Body of pancreas (tissue), 4 donors: ENCODE data around the gene TPRA1. TPM values are rescaled to one million over a fixed set of nuclear protein-coding genes. Genes with fewer than 3 reads are reported as not detected.

Source experiments
- ATAC-seq: fragments of 150-250 bp; one replicate; pipeline ENCODE4 v1.9.1; 2016
- DNase-seq, 4 donors: peaks; one replicate each; pipeline ENCODE4 v3.0.0-alpha.2; 2019
- H3K27ac ChIP-seq, 4 donors: fragments of 200-600 bp; sonication (generic); 1 replicate in 3 of 4; 2 replicates in 1 of 4; pipeline versions ENCODE4 v1.5.1 to v1.6.1; 2016 to 2019; ENCODE audit warnings: mild to moderate bottlenecking in 1 of 4, mixed read lengths in 1 of 4, moderate library complexity in 1 of 4
- H3K27me3 ChIP-seq, 2 donors: fragments of 200-600 bp; sonication (generic); one replicate each; pipeline ENCODE4 v1.6.0; 2016; ENCODE audit warnings: mild to moderate bottlenecking in 1 of 2
- H3K36me3 ChIP-seq, 2 donors: fragments of 200-600 bp; sonication (generic); replicated peaks in 1 of 2; 2 replicates each; pipeline ENCODE4 v1.5.1; 2016; ENCODE audit warnings: low read depth in 2 of 2; ENCODE audit not compliant: insufficient read depth in 1 of 2
- H3K4me1 ChIP-seq: fragments of 200-600 bp; sonication (generic); one replicate; pipeline ENCODE4 v1.6.0; 2016
- H3K4me3 ChIP-seq, 2 donors: fragments of 200-600 bp; sonication (generic); 1 replicate in 1 of 2; 2 replicates in 1 of 2; pipeline ENCODE4 v1.5.1; 2016 to 2019
- H3K9me3 ChIP-seq, 3 donors: fragments of 200-600 bp; sonication (generic); 1 replicate in 2 of 3; 2 replicates in 1 of 3; pipeline ENCODE4 v1.5.1; 2016
- POLR2A ChIP-seq, 3 donors: fragments of 450-650 bp; IDR thresholded peaks; one replicate each; pipeline ENCODE4 v1.6.1; 2016; ENCODE audit warnings: antibody characterized with exemption in 3 of 3, mild to moderate bottlenecking in 2 of 3
- WGBS, 2 donors: methylation state at CpG; one replicate each; pipeline ENCODE4 v1.1.5; 2017; 5-methylcytosine and 5-hydroxymethylcytosine counted together
- intact Hi-C: fragments of 100-400 bp; cut with DNase I; formaldehyde crosslinking; loops from one replicate; pipeline ENCODE4 v1.15.1; 2023
- total RNA-seq, 2 donors: library from RNA; depleted of rRNA; stranded (reverse); fragments of >200 nt; gene quantifications; one replicate each; pipeline ENCODE4 v1.1.0, GENCODE V29; 2016
- TF ChIP-seq, protein P1 (sequence below), 7 experiments: fragments of 450-650 bp in 4 of 7; fragments of 200-600 bp in 3 of 7; sonication (generic) in 3 of 7; IDR thresholded peaks; one replicate each; pipeline ENCODE4 v1.5.1; 2016 to 2019; ENCODE audit warnings: antibody characterized with exemption in 7 of 7

Gene TPRA1
- total RNA-seq, 2 donors from 2014 or later, result 31.4 to 31.6 TPM

DNA sequence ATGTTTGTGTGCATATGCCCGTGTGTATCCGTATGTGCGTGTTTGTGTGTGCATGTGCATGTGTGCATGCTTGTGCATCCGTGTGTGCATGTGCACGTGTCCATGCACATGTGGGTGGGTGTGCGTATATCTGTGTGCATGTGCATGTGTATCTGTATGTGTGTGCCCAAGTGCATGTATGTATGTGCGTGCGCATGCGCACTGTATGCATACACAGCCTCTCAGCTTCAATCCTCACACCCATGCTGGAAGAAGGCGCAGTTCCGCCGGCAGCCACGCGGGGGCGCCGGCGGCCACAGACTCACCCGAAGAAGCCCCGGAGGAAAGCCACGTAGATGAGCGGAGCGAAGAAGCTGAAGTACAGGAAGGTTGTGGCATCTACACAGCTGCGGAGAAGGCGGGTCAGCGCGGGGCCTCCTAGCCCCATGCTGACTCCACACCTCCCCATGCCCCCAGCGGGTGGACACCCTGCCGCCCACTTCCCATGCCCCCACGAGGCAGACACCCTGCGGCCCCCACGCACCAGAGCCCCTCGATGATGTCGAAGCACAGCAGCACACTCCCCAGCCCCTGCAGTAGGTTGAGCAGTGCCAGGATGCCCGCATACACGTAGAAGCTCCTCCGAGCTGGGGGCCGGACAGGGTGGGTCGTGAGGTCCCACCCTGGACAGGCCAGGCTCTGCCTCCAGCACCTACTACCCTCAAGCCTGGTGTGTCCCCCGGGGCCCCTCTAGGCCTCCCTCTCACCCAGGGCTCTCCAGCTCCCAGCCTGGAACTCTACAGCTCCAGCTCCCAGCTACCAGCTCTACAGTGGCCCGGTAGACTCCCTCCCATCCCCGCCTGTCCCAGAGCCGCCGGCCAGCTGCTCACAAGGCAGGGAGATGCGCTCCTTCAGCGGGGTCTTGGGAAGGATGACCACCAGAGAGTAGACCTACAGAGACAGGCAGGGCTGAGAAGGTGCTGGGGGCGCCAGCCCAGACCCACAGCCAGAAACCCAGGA is 15.4 kb downstream of the TPRA1 start:
- H3K27ac ChIP-seq, result no peak overlapping the region
- DNase-seq (peak; percentile 83 to 91 (median 88)), ATAC-seq (peak; percentile 88)
- peaks cover 5% of the 10 kb centered on the region for H3K4me1 ChIP-seq
- peaks cover 0 to 8% of the 10 kb centered on the region in 2 donors for H3K36me3 ChIP-seq
- no peak overlapping the region for H3K4me3 ChIP-seq
- H3K27me3 ChIP-seq, result no peaks in the 10 kb centered on the region
- intact Hi-C loops, result loop anchor here (10.0 kb wide), 2 partner anchors 110 to 260 kb away; no protein-coding TSS in a partner anchor
- WGBS, 2 donors, result 42 to 67% methylated on average over 10 to 46 of the region's 46 CpGs
- TF ChIP-seq, protein P1, sequence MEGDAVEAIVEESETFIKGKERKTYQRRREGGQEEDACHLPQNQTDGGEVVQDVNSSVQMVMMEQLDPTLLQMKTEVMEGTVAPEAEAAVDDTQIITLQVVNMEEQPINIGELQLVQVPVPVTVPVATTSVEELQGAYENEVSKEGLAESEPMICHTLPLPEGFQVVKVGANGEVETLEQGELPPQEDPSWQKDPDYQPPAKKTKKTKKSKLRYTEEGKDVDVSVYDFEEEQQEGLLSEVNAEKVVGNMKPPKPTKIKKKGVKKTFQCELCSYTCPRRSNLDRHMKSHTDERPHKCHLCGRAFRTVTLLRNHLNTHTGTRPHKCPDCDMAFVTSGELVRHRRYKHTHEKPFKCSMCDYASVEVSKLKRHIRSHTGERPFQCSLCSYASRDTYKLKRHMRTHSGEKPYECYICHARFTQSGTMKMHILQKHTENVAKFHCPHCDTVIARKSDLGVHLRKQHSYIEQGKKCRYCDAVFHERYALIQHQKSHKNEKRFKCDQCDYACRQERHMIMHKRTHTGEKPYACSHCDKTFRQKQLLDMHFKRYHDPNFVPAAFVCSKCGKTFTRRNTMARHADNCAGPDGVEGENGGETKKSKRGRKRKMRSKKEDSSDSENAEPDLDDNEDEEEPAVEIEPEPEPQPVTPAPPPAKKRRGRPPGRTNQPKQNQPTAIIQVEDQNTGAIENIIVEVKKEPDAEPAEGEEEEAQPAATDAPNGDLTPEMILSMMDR (IDR thresholded peaks at IDR 0.05), result peak; percentile 94 to 99 (median 96)
- no peak for TF ChIP-seq POLR2A (IDR thresholded peaks at IDR 0.05)
- H3K9me3 ChIP-seq, result no peaks in the 10 kb centered on the region

GRCh38 chr3:127573912-127574311 is 16.6 kb downstream of the TPRA1 start:
- intact Hi-C loops, result loop anchor here (10.0 kb wide), 2 partner anchors 111 to 261 kb away; no protein-coding TSS in a partner anchor
- WGBS, 2 donors, result 74 to 79% methylated on average over 5 of the region's 5 CpGs
- Histone ChIP-seq H3K27me3 (no peaks in the 10 kb centered on the region), H3K9me3 (no peaks in the 10 kb centered on the region), H3K4me3 (no peak overlapping the region), H3K36me3 (peaks cover 0 to 8% of the 10 kb centered on the region in 2 donors), H3K4me1 (peaks cover 5% of the 10 kb centered on the region), H3K27ac (no peak overlapping the region)
- no peak for DNase-seq
- ATAC-seq, result no peak
- TF ChIP-seq, protein P1 (IDR thresholded peaks at IDR 0.05), result no peak
- no peak for TF ChIP-seq POLR2A (IDR thresholded peaks at IDR 0.05)

GRCh38 chr3:127573401-127573800 is 17.1 kb downstream of the TPRA1 start:
- WGBS, 2 donors, result 88% methylated on average over 13 of the region's 14 CpGs; no CpG with 5 or more reads in 1 of the 2 donors
- H3K36me3 ChIP-seq, result peaks cover 0 to 8% of the 10 kb centered on the region in 2 donors
- intact Hi-C loops, result loop anchor here (10.0 kb wide), 2 partner anchors 111 to 261 kb away; no protein-coding TSS in a partner anchor
- no peak overlapping the region for H3K27ac ChIP-seq
- H3K4me3 ChIP-seq, result no peak overlapping the region
- H3K27me3 ChIP-seq, result no peaks in the 10 kb centered on the region
- DNase-seq (no peak), ATAC-seq (no peak)
- TF ChIP-seq, protein P1 (IDR thresholded peaks at IDR 0.05), result no peak
- TF ChIP-seq POLR2A (IDR thresholded peaks at IDR 0.05), result no peak
- H3K4me1 ChIP-seq, result peaks cover 5% of the 10 kb centered on the region
- no peaks in the 10 kb centered on the region for H3K9me3 ChIP-seq

DNA sequence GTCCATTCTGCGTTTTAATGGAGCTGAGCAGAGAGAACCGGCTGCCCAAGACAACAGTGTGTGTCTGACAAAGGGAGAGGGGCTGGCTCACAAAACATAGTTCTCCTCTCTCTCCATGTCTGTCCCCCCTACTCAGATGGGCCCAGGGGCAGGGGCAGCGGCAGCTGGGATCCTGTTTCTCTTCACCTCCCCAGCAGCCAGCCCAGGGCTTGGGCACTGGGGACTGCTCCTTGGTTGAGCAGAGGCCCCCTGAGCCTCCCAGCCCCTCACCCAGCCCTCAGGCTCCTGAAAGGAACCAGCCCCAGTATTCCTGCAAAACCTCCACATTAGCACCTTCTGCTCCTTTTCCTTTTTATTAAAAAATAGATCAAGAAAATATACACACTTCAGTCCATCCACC is 17.8 kb downstream of the TPRA1 start:
- H3K4me1 ChIP-seq, result peaks cover 5% of the 10 kb centered on the region
- TF ChIP-seq, protein P1 (IDR thresholded peaks at IDR 0.05), result no peak
- TF ChIP-seq POLR2A (IDR thresholded peaks at IDR 0.05), result no peak
- DNase-seq (no peak), ATAC-seq (no peak)
- no peaks in the 10 kb centered on the region for H3K27me3 ChIP-seq
- no peak overlapping the region for H3K4me3 ChIP-seq
- H3K36me3 ChIP-seq, result peaks cover 0 to 8% of the 10 kb centered on the region in 2 donors
- intact Hi-C loops, result loop anchor here (10.0 kb wide), 2 partner anchors 112 to 262 kb away; no protein-coding TSS in a partner anchor
- H3K9me3 ChIP-seq, result no peaks in the 10 kb centered on the region
- WGBS, 2 donors, result 90 to 100% methylated on average over 3 of the region's 3 CpGs
- H3K27ac ChIP-seq, result no peak overlapping the region
